SK-N-SH treated with all-trans-retinoic acid at 6 μM for 48 hours (cell line): ENCODE results near the gene MINDY2.
"Not testable (repeated sequence)": the region's sequence is repeated elsewhere in the genome, so short reads cannot be mapped to it uniquely, and the experiment has no call there.

Source experiments
- ATAC-seq: fragments of 200-7000 bp; cut with Tn5 transposase; 3 replicates; pipeline ENCODE4 v1.9.1; 2020; ENCODE audit warnings: mild to moderate bottlenecking, moderate library complexity
- ARNTL ChIP-seq: fragments of 450-650 bp; formaldehyde crosslinking; IDR thresholded peaks from 2 replicates; pipeline ENCODE4 v1.5.0; 2020; ENCODE audit warnings: low read depth, mild to moderate bottlenecking, moderate library complexity, borderline replicate concordance
- BACH2 ChIP-seq: fragments of 250-450 bp; sonication (Bioruptor Pico); IDR thresholded peaks from 2 replicates; pipeline ENCODE4 v1.9.0; 2021; ENCODE audit warnings: mild to moderate bottlenecking, borderline replicate concordance
- CSDC2 ChIP-seq: fragments of 250-450 bp; sonication (Bioruptor Pico); IDR thresholded peaks from 2 replicates; pipeline ENCODE4 v1.5.0; 2020; ENCODE audit warnings: mild to moderate bottlenecking, moderate library complexity
- ESRRG ChIP-seq: fragments of 250-450 bp; sonication (Bioruptor Pico); IDR thresholded peaks from 2 replicates; pipeline ENCODE4 v1.6.1; 2021; ENCODE audit warnings: mild to moderate bottlenecking
- ISL1 ChIP-seq: fragments of 250-450 bp; sonication (Bioruptor Pico); IDR thresholded peaks from 2 replicates; pipeline ENCODE4 v2.1.2; 2022; ENCODE audit warnings: mild to moderate bottlenecking, moderate library complexity
- OSR1 ChIP-seq: fragments of 250-450 bp; sonication (Bioruptor Pico); IDR thresholded peaks from 2 replicates; pipeline ENCODE4 v1.8.0; 2022; ENCODE audit warnings: moderate library complexity, mild to moderate bottlenecking, inconsistent platforms
- PPARA ChIP-seq: fragments of 250-450 bp; sonication (Bioruptor Pico); IDR thresholded peaks from 2 replicates; pipeline ENCODE4 v1.5.0; 2020; ENCODE audit warnings: mild to moderate bottlenecking, borderline replicate concordance
- RARB ChIP-seq: fragments of 250-450 bp; sonication (Bioruptor Pico); IDR thresholded peaks from 2 replicates; pipeline ENCODE4 v1.8.0; 2021; ENCODE audit warnings: mild to moderate bottlenecking, moderate library complexity
- TCF4 ChIP-seq: fragments of 250-450 bp; sonication (Bioruptor Pico); IDR thresholded peaks from 2 replicates; pipeline ENCODE4 v1.8.0; 2021; ENCODE audit warnings: mild to moderate bottlenecking, moderate library complexity, borderline replicate concordance
- TOX ChIP-seq: fragments of 250-450 bp; sonication (Bioruptor Pico); IDR thresholded peaks from 2 replicates; pipeline ENCODE4 v1.8.0; 2021; ENCODE audit warnings: mild to moderate bottlenecking, moderate library complexity, borderline replicate concordance
- ZC3H10 ChIP-seq: fragments of 250-450 bp; sonication (Bioruptor Pico); IDR thresholded peaks from 2 replicates; pipeline ENCODE4 v1.5.1; 2021; ENCODE audit warnings: mild to moderate bottlenecking, moderate library complexity
- ZFP3 ChIP-seq: fragments of 250-450 bp; sonication (Bioruptor Pico); IDR thresholded peaks from 2 replicates; pipeline ENCODE4 v1.5.0; 2020; ENCODE audit warnings: mild to moderate bottlenecking, moderate library complexity
- ZFP30 ChIP-seq: fragments of 450-650 bp; formaldehyde crosslinking; IDR thresholded peaks from 2 replicates; pipeline ENCODE4 v1.5.0; 2022; ENCODE audit warnings: mild to moderate bottlenecking, moderate library complexity
- ZNF565 ChIP-seq: fragments of 450-650 bp; formaldehyde crosslinking; conservative IDR thresholded peaks from 2 replicates; pipeline ENCODE4 v1.5.0; 2020; ENCODE audit warnings: low read depth, mild to moderate bottlenecking, moderate library complexity
- ZNF70 ChIP-seq: fragments of 450-650 bp; formaldehyde crosslinking; IDR thresholded peaks from 2 replicates; pipeline ENCODE4 v1.5.0; 2020; ENCODE audit warnings: mild to moderate bottlenecking, moderate library complexity
- TF ChIP-seq, protein P1 (sequence below): fragments of 250-450 bp; sonication (Bioruptor Pico); IDR thresholded peaks from 2 replicates; pipeline ENCODE4 v1.5.1; 2020; ENCODE audit warnings: low read depth, mild to moderate bottlenecking, moderate library complexity
- TF ChIP-seq, protein P2 (sequence below): fragments of 250-450 bp; sonication (Bioruptor Pico); IDR thresholded peaks from 2 replicates; pipeline ENCODE4 v1.8.0; 2020; ENCODE audit warnings: mild to moderate bottlenecking, moderate library complexity, borderline replicate concordance
- TF ChIP-seq, protein P3 (sequence below): fragments of 250-450 bp; sonication (Bioruptor Pico); IDR thresholded peaks from 2 replicates; pipeline ENCODE4 v1.5.0; 2020; ENCODE audit warnings: mild to moderate bottlenecking, moderate library complexity

Gene MINDY2

DNA sequence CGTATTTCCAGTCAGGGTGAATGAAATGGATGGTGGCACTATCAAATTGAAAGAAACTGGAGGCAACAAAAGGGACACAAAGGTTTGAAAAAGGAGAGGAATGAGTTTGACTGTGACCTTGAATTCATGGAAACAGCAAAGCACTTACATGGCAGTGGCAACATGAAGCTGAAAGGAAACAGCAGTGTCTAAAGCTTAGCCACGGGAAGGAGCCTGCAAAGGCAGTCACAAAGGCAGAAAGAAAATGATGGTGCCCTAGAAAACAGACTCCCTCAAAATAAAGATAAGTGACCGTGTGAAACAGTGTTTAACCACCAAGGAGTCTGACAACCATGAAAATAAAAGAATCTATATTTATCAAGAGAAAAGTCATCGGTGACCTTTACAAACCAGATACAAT, 111.1 kb downstream of the MINDY2 start:
- no peak for ATAC-seq
- no peak for TF ChIP-seq ZFP30 (CRISPR knock-in tag)
- TF ChIP-seq, all 23 proteins: peak for 0

DNA sequence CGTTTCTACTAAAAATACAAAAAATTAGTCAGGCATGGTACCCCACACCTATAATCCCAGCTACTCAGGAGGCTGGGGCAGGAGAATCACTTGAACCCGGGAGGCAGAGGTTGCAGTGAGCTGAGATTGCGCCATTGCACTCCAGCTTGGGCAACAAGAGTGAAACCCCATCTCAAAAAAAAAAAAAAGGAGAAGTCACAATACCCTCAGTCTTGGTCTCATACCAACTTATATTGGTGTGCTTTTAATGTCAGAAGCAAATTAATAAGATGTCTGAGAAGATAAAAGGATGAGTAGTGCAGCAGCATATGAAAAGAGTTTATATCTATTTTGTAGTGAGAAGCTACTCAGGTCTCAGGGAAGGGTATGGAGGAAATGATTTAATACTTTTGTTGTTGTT, 112.8 kb downstream of the MINDY2 start:
- ATAC-seq, result not testable (repeated sequence)

DNA sequence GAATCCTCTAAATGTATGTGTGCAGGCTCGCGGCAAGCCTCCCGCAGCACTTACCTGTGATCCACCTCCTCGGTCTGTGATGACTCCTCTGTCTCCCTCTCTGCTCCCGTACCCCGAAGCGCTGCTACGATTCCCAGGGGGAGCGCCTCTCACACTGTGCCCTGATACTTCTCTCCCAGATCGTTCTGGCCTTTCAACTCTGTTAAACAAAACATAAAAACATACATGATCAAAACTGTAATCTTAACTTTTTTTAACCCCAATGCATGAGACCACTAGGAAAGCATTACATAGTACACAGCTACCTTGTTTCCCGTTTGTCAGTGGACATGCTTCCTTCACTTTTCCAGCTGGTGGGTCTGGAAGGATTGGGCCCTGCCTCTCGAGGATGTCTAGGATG, 115.8 kb downstream of the MINDY2 start:
- TF ChIP-seq ESRRG (no peak), ZFP30 (CRISPR knock-in tag) (no peak), ZFP3 (CRISPR knock-in tag) (no peak), PPARA (CRISPR knock-in tag) (no peak), RARB (CRISPR knock-in tag) (no peak)
- TF ChIP-seq, all 23 proteins: peak for 0

DNA sequence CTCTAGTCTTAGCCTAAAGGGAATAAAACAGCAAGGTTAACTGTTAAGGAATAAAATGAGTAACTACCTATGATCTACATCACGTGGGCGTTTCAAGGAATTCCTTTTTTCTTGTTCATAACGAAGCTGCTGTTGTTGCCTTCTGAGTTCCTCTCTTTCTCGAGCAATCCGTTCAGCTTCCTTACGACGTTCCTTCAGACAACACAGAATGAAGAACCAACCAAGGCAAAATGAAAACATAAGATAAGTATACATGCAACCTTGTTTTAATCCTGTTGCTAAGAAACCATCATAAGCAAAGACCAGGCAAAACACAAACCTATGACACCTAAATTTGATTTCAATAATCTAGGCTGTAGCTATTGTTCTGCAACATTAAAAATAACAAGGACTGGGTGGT, 118.3 kb downstream of the MINDY2 start:
- TF ChIP-seq, protein P1, sequence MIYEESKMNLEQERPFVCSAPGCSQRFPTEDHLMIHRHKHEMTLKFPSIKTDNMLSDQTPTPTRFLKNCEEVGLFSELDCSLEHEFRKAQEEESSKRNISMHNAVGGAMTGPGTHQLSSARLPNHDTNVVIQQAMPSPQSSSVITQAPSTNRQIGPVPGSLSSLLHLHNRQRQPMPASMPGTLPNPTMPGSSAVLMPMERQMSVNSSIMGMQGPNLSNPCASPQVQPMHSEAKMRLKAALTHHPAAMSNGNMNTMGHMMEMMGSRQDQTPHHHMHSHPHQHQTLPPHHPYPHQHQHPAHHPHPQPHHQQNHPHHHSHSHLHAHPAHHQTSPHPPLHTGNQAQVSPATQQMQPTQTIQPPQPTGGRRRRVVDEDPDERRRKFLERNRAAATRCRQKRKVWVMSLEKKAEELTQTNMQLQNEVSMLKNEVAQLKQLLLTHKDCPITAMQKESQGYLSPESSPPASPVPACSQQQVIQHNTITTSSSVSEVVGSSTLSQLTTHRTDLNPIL (CRISPR knock-in tag), result no peak
- TF ChIP-seq, protein P2, sequence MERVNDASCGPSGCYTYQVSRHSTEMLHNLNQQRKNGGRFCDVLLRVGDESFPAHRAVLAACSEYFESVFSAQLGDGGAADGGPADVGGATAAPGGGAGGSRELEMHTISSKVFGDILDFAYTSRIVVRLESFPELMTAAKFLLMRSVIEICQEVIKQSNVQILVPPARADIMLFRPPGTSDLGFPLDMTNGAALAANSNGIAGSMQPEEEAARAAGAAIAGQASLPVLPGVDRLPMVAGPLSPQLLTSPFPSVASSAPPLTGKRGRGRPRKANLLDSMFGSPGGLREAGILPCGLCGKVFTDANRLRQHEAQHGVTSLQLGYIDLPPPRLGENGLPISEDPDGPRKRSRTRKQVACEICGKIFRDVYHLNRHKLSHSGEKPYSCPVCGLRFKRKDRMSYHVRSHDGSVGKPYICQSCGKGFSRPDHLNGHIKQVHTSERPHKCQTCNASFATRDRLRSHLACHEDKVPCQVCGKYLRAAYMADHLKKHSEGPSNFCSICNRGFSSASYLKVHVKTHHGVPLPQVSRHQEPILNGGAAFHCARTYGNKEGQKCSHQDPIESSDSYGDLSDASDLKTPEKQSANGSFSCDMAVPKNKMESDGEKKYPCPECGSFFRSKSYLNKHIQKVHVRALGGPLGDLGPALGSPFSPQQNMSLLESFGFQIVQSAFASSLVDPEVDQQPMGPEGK (CRISPR knock-in tag), result no peak
- no peak for TF ChIP-seq ZC3H10 (CRISPR knock-in tag)
- TF ChIP-seq OSR1 (CRISPR knock-in tag), result no peak
- TF ChIP-seq ZFP30 (CRISPR knock-in tag), result no peak
- no peak for TF ChIP-seq ZFP3 (CRISPR knock-in tag)
- TF ChIP-seq ISL1 (CRISPR knock-in tag), result no peak
- TF ChIP-seq ARNTL (CRISPR knock-in tag), result no peak
- no peak for ATAC-seq

More for the DNA sequence above, 115.8 kb downstream of the MINDY2 start:
- no peak for ATAC-seq

DNA sequence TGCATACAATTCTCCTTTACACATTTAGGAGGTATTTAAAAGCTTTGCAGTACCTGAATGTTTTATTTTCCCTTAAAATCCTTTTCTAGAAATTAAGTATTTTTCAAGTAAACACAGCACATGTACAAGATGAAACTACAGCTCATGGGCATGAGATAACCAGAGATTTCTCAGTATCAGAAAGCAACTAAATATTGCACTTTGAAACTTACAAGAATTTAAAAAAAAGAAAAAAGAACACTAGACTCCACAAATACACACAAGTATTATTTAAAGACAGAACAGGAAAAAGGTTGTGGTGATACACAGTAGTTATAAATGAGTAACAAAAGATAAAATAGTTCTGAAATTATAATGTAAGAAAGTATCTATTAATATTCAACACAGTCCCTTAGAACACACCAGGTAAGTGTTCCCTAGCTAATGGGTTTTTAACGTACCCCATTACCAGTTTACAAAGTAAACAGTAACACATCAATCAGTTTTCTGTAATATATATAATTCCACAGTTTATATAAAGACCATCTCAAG, 127.1 kb downstream of the MINDY2 start:
- no peak for ATAC-seq
- TF ChIP-seq BACH2 (no peak), ESRRG (no peak), ISL1 (CRISPR knock-in tag) (no peak), CSDC2 (CRISPR knock-in tag) (no peak), ZFP3 (CRISPR knock-in tag) (no peak), PPARA (CRISPR knock-in tag) (no peak), ZNF70 (CRISPR knock-in tag) (no peak), ZNF565 (CRISPR knock-in tag) (no peak), ARNTL (CRISPR knock-in tag) (no peak), TOX (CRISPR knock-in tag) (no peak), ZFP30 (CRISPR knock-in tag) (no peak), TCF4 (no peak)
- TF ChIP-seq, protein P1 (CRISPR knock-in tag), result no peak
- TF ChIP-seq, protein P3, sequence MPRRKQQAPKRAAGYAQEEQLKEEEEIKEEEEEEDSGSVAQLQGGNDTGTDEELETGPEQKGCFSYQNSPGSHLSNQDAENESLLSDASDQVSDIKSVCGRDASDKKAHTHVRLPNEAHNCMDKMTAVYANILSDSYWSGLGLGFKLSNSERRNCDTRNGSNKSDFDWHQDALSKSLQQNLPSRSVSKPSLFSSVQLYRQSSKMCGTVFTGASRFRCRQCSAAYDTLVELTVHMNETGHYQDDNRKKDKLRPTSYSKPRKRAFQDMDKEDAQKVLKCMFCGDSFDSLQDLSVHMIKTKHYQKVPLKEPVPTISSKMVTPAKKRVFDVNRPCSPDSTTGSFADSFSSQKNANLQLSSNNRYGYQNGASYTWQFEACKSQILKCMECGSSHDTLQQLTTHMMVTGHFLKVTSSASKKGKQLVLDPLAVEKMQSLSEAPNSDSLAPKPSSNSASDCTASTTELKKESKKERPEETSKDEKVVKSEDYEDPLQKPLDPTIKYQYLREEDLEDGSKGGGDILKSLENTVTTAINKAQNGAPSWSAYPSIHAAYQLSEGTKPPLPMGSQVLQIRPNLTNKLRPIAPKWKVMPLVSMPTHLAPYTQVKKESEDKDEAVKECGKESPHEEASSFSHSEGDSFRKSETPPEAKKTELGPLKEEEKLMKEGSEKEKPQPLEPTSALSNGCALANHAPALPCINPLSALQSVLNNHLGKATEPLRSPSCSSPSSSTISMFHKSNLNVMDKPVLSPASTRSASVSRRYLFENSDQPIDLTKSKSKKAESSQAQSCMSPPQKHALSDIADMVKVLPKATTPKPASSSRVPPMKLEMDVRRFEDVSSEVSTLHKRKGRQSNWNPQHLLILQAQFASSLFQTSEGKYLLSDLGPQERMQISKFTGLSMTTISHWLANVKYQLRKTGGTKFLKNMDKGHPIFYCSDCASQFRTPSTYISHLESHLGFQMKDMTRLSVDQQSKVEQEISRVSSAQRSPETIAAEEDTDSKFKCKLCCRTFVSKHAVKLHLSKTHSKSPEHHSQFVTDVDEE, result no peak
- TF ChIP-seq, all 23 proteins: peak for 0
